GM21825 (cell line): Measurements from ENCODE around the gene CCNYL1.
"Not testable (repeated sequence)": the region's sequence is repeated elsewhere in the genome, so short reads cannot be mapped to it uniquely, and the experiment has no call there.

Experiments
- ATAC-seq: cut with Tn5 transposase; IDR thresholded peaks from one replicate; pipeline ENCODE4 v1.9.1; 2021; ENCODE audit warnings: mild to moderate bottlenecking, moderate library complexity; ENCODE audit not compliant: unreplicated experiment

CCNYL1 gene

GRCh38 chr2:207710814-207711740 lies at the start of gene CCNYL1:
TSS of gene CCNYL1 (plus strand) at chr2:207711640. CDS start at chr2:207711897, 257 bp downstream.
- ATAC-seq, result peak; percentile 96

DNA sequence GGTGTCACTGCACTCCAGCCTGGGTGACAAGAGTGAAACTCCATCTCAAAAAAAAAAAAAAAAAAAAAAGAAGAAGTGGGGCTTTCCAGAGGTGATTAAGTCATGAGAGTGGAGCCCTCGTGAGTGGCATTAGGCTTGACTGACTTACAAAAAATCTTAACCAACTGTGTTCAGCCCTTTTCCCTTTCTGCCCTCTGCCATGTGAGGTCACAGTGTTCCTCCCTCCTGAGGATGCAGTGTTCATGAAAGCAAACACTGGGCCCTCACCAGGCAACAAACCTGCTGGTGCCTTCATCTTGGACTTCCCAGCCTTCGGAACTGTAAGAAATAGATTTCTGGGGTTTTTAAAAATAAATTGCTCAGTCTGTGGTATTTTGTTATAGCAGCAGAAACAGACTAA lies 49.2 kb upstream of the CCNYL1 start:
- ATAC-seq, result peak; percentile 90

DNA sequence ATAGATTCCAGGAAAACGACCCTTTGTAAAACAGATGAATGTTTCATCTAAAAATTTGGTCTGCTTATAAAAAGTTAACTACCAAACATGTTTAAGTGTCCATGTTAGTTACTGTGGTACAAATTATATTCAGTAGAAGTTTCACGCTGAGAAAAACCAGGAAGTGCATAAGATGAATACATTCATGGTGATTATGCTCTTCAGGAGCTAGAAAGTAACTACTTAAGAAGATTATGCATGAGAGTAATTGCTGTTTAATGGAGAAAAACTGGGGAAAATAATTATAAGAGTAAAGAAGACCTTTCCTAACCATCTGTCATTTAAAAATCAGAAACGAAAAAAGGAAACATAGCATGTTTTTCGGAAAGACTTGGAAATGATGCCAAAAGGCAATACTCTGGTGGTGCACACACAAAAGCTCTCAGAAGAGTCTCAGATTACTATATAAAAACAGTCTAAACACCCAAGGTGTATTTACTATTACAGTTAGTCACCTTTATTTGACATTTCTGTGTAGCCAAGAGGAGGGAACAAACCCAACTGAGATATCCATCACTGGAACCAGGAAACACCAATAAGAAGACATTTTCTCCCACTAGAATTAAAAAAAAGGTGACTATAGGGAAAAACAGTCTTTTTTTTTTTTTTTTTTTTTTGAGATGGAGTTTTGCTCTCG lies 47.4 kb upstream of the CCNYL1 start:
- ATAC-seq, result no peak

DNA sequence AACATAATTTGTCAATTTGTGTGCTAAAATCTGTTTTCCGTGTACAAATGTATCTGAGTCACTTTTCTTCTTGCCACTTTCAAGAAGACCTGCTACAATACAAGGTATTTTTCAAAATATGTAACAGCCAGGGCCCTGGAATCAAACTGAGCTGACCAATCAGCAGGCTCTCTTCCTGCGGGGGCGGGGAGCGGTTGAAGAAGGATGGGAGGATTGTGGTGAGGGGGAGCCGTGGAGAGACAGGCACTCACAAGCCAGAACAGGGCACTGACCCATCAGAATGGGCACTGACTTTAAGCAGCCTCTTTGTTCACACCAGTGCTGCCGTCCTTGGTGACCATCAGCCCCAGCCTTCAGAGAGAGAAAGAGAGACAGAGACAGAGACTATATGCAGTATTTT lies 40.6 kb upstream of the CCNYL1 start:
- no peak for ATAC-seq

DNA sequence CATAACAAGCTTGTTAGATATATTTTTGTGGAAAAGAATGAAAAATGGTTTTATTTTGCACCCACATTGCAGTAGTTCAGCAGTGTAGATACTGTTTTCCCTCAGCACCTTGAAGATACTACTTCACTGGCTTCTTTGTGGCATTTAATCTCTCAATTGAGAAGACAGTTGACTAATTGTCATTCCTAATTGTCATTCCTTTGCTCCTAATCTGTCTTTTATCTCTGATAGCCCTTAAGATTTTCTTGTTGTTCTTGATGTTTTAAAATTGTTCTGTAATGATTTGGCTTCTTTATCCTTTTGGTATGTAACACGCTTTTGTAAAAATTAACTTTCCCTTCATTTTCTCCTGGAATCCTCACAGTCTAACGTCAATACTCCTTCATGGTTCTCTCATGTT lies 38.0 kb upstream of the CCNYL1 start:
- ATAC-seq, result no peak

DNA sequence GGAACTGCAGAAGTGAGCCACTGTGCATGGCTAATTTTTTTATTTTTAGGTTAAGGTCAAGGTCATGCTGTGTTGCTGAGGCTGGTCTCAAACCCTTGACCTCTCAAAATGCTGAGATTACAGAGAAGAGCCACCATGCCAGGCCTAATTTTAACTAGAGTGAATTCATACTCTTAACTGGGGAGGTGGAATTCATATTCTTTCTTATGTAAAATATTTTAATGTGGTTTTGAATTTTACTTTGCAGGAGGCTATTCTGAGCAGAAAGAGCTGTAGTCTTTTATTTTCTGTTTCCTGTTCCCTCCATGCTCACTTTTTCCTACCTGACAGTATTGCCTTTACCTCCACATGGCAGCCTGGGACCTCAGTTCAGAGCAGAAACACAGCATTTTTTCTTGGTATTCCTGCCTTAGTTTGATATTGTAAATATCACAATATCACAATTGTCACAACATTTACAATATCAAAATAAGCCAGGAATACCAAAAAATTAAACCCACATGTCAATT lies 37.1 kb upstream of the CCNYL1 start:
- ATAC-seq, result no peak

GRCh38 chr2:207674826-207675225 lies 36.6 kb upstream of the CCNYL1 start:
- no peak for ATAC-seq

GRCh38 chr2:207676827-207677354 lies 34.5 kb upstream of the CCNYL1 start:
- ATAC-seq, result no peak

DNA sequence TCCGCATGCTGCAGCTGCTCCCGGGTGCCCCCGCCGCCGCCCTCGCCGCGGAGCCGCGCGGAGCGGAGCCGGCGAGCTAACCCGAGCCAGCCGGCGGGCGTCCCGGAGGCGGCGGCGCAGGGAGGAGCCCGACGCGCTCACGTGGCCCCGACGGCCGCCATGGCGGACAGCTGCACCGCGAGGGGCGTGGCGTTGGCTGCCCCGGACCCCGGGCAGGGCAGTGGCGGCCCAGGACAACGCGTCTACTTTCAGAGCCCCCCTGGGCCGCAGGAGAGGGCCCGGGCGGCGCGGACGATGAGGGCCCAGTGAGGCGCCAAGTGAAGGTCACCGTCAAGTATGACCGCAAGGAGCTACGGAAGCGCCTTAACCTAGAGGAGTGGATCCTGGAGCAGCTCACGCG lies 30.0 kb upstream of the CCNYL1 start:
- no peak for ATAC-seq

GRCh38 chr2:207682557-207682956 lies 28.9 kb upstream of the CCNYL1 start:
- no peak for ATAC-seq

GRCh38 chr2:207683438-207683837 lies 28.0 kb upstream of the CCNYL1 start:
- ATAC-seq, result no peak

DNA sequence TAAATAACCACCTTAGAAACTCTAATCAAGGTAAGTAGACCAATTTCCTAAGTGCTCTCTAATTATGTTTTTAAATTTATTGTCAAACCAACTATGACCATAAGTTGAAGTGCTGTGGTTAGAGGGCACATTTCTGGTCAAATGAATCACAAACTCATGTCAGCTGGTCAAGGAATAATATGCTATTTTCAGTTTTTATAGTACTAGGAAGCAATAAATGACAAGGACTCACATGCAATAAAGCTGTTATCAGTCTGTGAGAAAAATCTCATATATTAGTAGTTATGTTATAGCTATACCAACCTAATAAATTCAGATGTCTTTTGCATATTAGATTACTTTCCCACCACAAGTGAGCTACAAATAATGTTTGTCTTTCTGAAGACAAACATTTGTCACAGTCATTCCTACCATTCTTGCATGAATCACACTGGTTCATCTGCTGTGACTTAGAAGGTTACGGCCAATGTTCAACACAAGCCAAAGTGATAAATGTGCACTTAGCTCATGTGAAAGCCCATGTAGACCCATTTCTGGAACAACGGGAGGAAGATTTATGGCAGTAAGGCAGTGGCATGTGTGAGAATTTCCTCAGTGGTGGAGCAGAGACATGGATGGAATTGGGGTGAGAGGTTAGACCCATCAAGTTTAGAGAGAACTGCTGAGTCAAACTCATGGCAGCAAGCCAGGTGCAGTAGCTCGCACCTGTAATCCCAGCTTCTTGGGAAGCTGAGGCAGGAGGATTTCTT lies 27.4 kb upstream of the CCNYL1 start:
- no peak for ATAC-seq

DNA sequence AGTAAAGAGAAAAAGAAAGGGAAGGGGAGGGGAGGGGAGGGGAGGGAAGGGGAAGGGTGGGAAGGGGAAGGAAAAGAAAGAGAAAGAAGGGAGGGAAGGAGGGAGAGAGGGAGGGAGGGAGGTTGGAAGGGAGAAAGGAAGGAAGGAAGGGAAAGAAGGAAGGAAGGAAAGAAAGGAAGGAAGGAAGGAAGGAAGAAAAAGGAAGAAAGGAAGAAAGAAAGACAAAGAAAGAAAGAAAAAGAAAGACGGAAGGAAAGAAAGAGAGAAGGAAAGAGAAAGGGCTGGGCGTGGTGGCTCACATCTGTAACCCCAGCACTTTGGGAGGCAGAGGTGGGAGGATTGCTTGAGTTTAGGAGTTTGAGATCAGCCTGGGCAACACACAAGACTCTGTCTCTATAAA lies 24.6 kb upstream of the CCNYL1 start:
- ATAC-seq, result no peak

GRCh38 chr2:207688597-207688996 lies 22.8 kb upstream of the CCNYL1 start:
- no peak for ATAC-seq

DNA sequence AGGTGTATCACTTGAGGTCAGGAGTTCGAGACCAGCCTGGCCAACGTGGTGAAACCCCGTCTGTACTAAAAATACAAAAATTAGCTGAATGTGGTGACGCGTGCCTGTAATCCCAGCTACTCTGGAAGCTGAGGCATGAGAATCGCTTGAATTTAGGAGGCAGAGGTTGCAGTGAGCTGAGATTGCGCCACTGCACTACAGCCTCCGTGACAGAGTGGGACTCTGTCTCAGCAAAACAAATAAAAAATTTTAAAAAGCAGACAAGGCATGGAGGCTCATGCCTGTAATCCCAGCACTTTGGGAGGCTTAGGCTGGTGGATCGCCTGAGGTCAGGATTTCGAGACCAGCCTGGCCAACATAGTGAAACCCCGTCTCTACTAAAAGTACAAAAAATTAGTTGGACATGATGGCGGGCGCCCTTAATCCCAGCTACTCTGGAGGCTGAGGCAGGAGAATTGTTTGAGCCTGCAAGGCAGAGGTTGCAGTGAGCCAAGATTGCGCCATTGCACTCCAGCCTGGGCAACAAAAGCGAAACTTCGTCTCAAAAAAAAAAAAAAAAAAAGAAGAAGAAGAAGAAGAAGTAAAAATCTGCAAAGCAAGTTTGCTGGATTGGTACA lies 20.5 kb upstream of the CCNYL1 start:
- not testable (repeated sequence) for ATAC-seq

DNA sequence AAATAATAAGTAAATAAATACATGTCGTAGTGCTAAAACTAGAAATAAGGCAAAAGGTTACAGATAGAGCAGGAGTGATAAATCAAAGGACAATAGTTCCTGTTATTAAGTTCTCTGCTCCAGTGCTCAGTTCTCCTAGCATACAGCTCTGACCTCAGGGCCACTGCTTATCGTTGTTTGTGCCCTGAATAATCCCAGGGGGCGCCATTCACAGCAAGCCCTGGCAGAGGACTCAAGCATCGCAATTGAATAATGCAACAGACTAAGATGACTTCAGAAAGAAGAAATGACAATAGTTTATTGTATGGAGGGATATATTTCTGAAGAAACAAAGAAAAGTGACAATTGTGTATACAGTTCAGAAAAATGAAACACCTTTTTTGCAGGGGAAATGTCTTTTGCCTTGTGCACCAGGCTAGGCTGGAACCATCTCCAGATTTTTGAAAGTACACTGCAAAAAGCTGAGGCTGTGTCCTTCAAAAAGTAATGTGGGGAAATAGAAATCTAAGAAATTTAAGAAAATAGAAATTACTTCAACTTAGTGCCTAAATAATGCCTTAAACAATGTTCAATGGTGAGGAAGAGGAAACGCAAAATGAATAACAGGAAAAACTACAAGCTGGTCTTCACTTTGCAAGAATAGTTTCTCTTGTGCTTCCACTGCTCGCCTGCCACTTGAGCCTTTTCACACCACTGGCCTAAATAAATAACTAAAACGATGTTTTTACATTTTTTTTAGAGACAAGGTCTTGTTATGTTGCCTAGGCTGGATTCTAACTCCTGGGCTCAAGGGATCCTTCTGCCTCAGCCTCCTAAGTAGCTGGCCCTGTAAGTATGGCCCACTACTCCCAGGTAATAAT lies 19.0 kb upstream of the CCNYL1 start:
- no peak for ATAC-seq

- ATAC-seq, result no peak
Observed at GRCh38 chr2:207693641-207694249, 17.7 kb upstream of the CCNYL1 start.

DNA sequence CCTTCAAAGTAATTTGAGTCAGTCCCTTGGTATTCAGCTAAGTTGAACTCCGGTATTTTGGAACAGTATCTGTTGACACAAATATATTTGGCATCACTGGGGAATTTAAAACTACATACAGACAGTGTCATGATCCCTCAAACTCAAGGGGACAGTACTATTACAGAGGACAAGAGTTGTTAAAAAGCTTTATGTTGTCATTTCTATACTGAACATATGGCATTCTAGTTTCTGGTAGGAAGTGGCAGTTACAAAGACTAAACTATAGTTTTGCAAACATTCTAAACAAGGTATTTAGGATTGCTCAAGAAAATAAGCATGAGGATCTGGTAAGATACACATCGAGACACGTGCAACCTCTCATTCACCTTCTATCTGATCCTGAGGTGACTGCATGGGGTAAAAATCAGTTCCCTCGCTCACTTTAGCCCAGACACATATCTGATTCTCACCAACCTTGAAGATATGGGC lies 16.6 kb upstream of the CCNYL1 start:
- ATAC-seq, result no peak

DNA sequence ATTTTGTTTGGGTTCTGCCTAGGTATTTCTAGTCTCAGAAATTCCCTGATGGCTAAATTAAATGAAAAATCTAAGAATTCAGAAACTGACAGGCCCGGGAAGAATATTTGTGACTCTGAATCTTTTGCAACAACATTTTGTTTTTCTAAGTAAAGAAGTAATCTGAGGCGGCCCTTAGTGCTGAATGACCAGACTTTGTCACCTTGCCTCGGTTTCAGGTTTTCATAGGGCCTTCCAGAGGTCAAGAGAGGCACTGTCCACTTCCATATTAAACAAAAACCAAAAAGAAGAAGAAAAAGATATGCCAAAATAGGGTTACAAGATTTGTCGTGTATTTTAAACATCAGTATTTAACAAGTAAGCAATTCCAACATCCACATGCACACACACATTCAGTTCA lies 16.1 kb upstream of the CCNYL1 start:
- no peak for ATAC-seq
